Measurements from ENCODE around the gene HPCAL1. TPM values are rescaled to one million over a fixed set of nuclear protein-coding genes. Genes with fewer than 3 reads are reported as not detected.

The HPCAL1 gene
- total RNA-seq, 1 donor from 2014 or later: 34.6 TPM

- Mint-ChIP-seq H3K4me1 (ENCODE audit: unreplicated experiment) (peaks cover 6% of the 10 kb centered on the region), H3K27ac (ENCODE audit: unreplicated experiment) (no peak overlapping the region), H3K27me3 (ENCODE audit: unreplicated experiment) (peaks cover 9% of the 10 kb centered on the region), H3K9me3 (ENCODE audit: unreplicated experiment) (no peaks in the 10 kb centered on the region), H3K36me3 (ENCODE audit: low read depth, unreplicated experiment) (peaks cover 5% of the 10 kb centered on the region), H3K4me3 (ENCODE audit: unreplicated experiment) (no peak overlapping the region)
- no peak for DNase-seq (ENCODE audit: low spot score)
- no peak for TF ChIP-seq CTCF (IDR thresholded peaks at IDR 0.05; ENCODE audit: unreplicated experiment)
Measured at GRCh38 chr2:10370895-10371294, 68.2 kb downstream of the HPCAL1 start.

GRCh38 chr2:10371441-10372196 is 68.9 kb downstream of the HPCAL1 start:
- H3K27ac Mint-ChIP-seq (ENCODE audit: unreplicated experiment): no peak overlapping the region
- peaks cover 9% of the 10 kb centered on the region for H3K27me3 Mint-ChIP-seq (ENCODE audit: unreplicated experiment)
- TF ChIP-seq CTCF (IDR thresholded peaks at IDR 0.05; ENCODE audit: unreplicated experiment): no peak
- no peak for DNase-seq (ENCODE audit: low spot score)
- peaks cover 8% of the 10 kb centered on the region for H3K4me1 Mint-ChIP-seq (ENCODE audit: unreplicated experiment)
- peaks cover 4% of the 10 kb centered on the region for H3K36me3 Mint-ChIP-seq (ENCODE audit: low read depth, unreplicated experiment)
- no peaks in the 10 kb centered on the region for H3K9me3 Mint-ChIP-seq (ENCODE audit: unreplicated experiment)
- no peak overlapping the region for H3K4me3 Mint-ChIP-seq (ENCODE audit: unreplicated experiment)

GRCh38 chr2:10372203-10372861 is 69.6 kb downstream of the HPCAL1 start:
- H3K27ac Mint-ChIP-seq (ENCODE audit: unreplicated experiment): no peak overlapping the region
- DNase-seq (ENCODE audit: low spot score): no peak
- no peaks in the 10 kb centered on the region for H3K9me3 Mint-ChIP-seq (ENCODE audit: unreplicated experiment)
- H3K4me3 Mint-ChIP-seq (ENCODE audit: unreplicated experiment): no peak overlapping the region
- TF ChIP-seq CTCF (IDR thresholded peaks at IDR 0.05; ENCODE audit: unreplicated experiment): no peak
- peaks cover 8% of the 10 kb centered on the region for H3K4me1 Mint-ChIP-seq (ENCODE audit: unreplicated experiment)
- peaks cover 7% of the 10 kb centered on the region for H3K27me3 Mint-ChIP-seq (ENCODE audit: unreplicated experiment)
- H3K36me3 Mint-ChIP-seq (ENCODE audit: low read depth, unreplicated experiment): no peaks in the 10 kb centered on the region

GRCh38 chr2:10372862-10373240 is 70.1 kb downstream of the HPCAL1 start:
- H3K27me3 Mint-ChIP-seq (ENCODE audit: unreplicated experiment): peaks cover 9% of the 10 kb centered on the region
- DNase-seq (ENCODE audit: low spot score): no peak
- no peak overlapping the region for H3K27ac Mint-ChIP-seq (ENCODE audit: unreplicated experiment)
- H3K4me1 Mint-ChIP-seq (ENCODE audit: unreplicated experiment): peaks cover 12% of the 10 kb centered on the region
- TF ChIP-seq CTCF (IDR thresholded peaks at IDR 0.05; ENCODE audit: unreplicated experiment): no peak
- H3K9me3 Mint-ChIP-seq (ENCODE audit: unreplicated experiment): no peaks in the 10 kb centered on the region
- no peak overlapping the region for H3K4me3 Mint-ChIP-seq (ENCODE audit: unreplicated experiment)
- H3K36me3 Mint-ChIP-seq (ENCODE audit: low read depth, unreplicated experiment): no peaks in the 10 kb centered on the region

- no peaks in the 10 kb centered on the region for H3K9me3 Mint-ChIP-seq (ENCODE audit: unreplicated experiment)
- TF ChIP-seq CTCF (IDR thresholded peaks at IDR 0.05; ENCODE audit: unreplicated experiment): no peak
- peaks cover 7% of the 10 kb centered on the region for H3K27me3 Mint-ChIP-seq (ENCODE audit: unreplicated experiment)
- no peak overlapping the region for H3K4me3 Mint-ChIP-seq (ENCODE audit: unreplicated experiment)
- H3K4me1 Mint-ChIP-seq (ENCODE audit: unreplicated experiment): peaks cover 23% of the 10 kb centered on the region
- H3K36me3 Mint-ChIP-seq (ENCODE audit: low read depth, unreplicated experiment): no peaks in the 10 kb centered on the region
- DNase-seq (ENCODE audit: low spot score): no peak
- no peak overlapping the region for H3K27ac Mint-ChIP-seq (ENCODE audit: unreplicated experiment)
Measured at GRCh38 chr2:10373931-10374330, 71.2 kb downstream of the HPCAL1 start.

All from endothelial cell (in vitro differentiated cells).